ENCODE data around the gene AQP2.

AQP2 gene

DNA sequence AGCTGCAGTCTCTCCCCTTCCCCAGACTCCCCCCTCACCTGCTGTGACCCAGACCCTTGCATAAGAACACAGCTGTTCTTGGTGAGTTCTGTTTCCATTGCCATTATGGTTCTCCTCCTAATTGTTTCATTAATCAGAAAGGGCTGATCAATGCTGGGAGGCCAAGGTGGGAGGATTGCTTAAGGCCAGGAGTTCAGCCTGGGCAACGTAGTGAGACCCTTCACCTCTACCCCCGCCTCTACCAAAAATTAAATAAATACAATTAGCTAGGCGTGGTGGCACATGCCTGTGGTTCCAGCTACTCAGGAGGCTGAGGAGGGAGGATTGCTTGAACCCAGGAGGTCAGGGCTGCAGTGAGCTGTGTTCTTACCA lies 29.6 kb upstream of the AQP2 start:
- DNase-seq (ENCODE audit: low spot score), result no peak

- DNase-seq (ENCODE audit: low spot score), result no peak
Observed at GRCh38 chr12:49921299-49921698, 29.2 kb upstream of the AQP2 start.

- DNase-seq (ENCODE audit: low spot score), result peak; percentile 36
Observed at GRCh38 chr12:49921936-49922335, 28.6 kb upstream of the AQP2 start.

GRCh38 chr12:49922349-49923034 lies 28.0 kb upstream of the AQP2 start:
- no peak for DNase-seq (ENCODE audit: low spot score)

- no peak for DNase-seq (ENCODE audit: low spot score)
Observed at GRCh38 chr12:49923035-49923644, 27.4 kb upstream of the AQP2 start.

DNA sequence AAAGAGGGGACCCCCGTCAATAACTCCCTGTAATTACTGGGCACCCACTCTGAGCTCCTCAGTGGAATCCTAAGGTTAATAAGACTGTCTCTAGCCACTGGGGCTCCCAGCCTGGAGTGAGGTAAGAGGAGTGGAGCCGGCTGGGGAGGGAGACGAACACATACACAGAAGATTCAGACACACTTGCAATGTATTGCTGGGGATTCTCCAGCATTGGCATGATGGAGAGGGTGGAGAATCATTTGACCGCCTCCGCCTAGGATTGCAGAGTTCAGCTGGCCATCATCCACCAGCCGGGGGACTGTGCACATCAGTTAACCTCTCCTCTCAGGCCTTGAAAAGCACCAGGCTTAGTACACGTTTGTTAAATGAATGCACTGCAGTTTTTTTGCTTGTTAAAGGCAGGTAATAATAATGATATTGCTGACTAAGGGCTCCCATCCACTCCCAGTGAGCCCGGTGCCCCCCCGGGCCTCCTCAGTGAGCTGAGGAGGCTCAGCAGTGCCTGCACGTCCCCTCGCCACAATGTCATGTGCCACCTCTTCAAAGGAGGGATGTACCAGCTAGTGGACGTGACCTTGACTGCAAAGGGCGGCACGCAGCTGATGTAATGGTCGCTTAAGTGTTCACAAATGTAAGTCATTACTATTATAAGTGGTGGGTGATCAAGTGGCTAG lies 26.5 kb upstream of the AQP2 start:
- DNase-seq (ENCODE audit: low spot score), result no peak

GRCh38 chr12:49924628-49925246 lies 25.8 kb upstream of the AQP2 start:
- no peak for DNase-seq (ENCODE audit: low spot score)

- DNase-seq (ENCODE audit: low spot score), result no peak
Observed at GRCh38 chr12:49925433-49926204, 24.9 kb upstream of the AQP2 start.

- DNase-seq (ENCODE audit: low spot score), result no peak
Observed at GRCh38 chr12:49928471-49928870, 22.1 kb upstream of the AQP2 start.

GRCh38 chr12:49929581-49929980 lies 21.0 kb upstream of the AQP2 start:
- no peak for DNase-seq (ENCODE audit: low spot score)

DNA sequence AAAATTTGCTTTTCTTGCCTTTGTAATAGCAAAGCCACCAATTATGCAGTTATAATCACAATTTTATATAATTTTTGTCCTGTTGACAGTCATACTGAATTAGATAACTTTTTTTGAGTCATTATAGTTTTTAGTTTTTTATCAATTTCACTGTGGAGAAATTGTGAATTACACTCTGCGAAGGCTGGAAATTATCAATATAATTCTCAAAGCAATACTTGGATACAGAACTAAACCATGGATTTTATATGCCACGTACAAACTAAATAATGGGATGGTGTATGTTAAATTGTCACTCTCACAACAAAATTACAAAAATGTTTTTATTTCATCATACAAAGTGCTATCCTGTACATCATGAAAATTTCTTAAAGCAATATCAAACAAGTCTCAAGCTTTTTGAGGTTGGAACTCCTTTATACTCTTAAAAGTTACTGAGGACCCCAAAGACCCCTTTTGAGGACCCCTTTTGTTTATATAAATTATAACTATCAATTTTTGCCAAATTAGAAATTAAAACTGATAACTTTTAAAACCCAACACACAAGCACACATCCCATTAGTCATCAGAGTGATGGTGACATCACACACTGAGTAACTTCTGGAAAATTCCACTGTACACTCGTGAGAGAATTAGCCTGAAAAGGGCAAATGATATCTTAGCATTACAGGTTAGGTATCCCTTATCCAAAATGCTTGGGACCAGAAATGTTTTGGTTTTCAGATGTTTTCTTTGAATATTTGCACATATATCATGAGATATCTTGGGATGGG lies 19.8 kb upstream of the AQP2 start:
- no peak for DNase-seq (ENCODE audit: low spot score)

DNA sequence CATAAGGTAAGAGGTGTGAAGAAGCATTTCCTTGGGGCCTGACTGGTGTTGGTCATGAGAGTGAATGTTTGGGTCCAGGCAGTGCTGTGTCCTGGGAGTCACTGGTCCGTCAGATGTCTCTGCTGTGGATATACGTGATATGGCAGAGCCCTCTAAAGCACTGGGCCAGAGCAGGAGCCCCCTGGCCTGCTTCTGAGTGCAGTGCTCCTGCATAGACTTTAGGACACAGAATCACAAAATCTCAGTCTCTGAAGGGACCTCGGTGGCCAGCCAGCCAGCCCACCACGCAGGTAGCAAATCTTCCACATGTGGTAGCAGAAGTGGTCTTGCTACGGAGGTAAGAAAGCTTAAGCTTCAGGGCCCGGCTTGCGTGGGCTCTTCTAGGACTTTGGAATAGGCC lies 18.5 kb upstream of the AQP2 start:
- DNase-seq (ENCODE audit: low spot score), result no peak

DNA sequence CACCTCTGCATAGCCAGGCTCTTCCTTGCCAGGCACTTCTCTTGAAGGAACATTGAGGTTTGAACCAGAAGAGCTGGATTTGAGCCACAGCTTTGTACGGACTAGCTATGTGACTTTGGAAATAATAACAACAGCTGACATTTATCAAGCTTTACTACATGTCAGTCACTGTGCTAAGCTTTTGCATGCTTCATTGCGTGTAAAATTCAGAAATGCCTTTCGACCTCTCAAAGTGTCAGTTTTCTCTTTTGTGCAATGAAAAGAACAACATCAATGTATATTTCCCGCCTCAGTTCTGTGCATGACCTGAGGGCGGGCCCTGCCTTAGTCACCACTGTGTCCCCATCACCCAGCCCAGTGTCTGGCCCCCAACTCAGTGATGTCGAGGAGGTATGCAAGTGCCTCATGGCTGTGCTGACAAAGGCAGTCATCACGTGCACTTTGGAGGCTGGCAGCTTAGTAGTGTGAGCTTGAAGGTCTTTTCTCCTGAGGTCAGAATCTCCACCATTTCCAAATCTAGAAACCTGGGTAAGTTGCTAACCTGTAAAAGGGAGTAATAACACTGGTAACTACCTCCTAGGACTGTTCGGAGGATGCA lies 17.9 kb upstream of the AQP2 start:
- DNase-seq (ENCODE audit: low spot score), result no peak

- no peak for DNase-seq (ENCODE audit: low spot score)
Observed at GRCh38 chr12:49933796-49934195, 16.7 kb upstream of the AQP2 start.

DNA sequence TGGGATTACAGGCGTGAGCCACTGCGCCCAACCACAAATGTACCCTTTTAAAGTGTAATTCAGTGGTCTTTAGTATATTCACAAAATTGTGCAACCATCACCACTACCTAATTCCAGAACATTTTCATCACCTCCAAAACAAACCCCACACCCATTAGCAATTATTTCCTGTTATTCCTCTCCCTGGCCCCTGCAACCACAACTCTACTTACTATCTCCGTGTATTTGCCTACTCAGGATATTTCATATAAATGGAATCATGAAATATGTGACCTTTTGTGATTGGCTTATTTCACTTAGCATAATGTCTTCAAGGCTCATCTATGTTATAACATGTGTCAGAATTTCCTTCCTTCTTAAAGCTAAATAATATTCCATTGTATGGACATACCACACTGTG lies 16.0 kb upstream of the AQP2 start:
- no peak for DNase-seq (ENCODE audit: low spot score)

DNA sequence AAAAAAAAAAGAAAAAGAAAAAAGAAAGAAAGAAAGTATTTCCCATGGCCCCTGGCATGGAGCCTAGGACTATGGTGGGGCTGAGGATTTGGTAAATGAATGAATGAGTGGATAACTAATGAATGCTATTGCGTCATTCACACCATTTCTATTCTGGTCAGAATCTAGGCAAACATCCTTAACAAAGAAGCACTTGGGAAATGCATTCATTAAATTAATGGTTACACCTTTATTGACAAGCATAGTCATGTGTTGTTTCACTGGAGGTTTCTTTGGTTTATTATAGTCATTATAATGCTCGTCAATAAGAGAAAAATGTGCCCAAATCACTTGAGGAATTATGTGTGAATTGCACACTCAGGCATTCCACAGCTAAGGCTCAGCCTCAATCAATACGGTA lies 13.6 kb upstream of the AQP2 start:
- no peak for DNase-seq (ENCODE audit: low spot score)

GRCh38 chr12:49937639-49938300 lies 12.8 kb upstream of the AQP2 start:
- DNase-seq (ENCODE audit: low spot score), result no peak

DNA sequence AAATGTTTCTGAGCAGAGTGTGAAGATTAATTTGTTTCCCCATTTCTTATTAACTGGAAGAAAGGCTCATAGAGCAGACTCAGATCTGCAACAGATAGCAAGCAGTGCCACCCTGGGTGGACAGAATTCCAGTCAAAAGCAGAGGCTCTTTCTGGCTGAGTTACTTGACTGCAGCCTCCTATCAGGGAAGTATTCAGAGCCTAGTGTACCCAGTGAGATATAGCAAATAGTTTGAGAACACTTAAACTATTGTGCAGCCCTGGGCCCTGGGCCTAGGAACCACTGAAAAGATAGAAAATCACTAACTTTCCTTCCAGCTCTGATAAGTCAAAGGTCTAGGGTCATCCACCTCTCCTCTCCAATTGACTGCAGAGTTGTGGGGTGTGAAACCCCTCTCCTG lies 11.2 kb upstream of the AQP2 start:
- no peak for DNase-seq (ENCODE audit: low spot score)

GRCh38 chr12:49939707-49940106 lies 10.8 kb upstream of the AQP2 start:
- DNase-seq (ENCODE audit: low spot score), result no peak
